HEK293 (cell line): ENCODE results near the gene PRMT7.

Experiments
- SETDB1 ChIP-seq: IDR thresholded peaks from one replicate; pipeline ENCODE4 v1.6.1; 2017; ENCODE audit warnings: mild to moderate bottlenecking, low read length, moderate library complexity, mixed read lengths; ENCODE audit not compliant: insufficient read length
- ZBTB8A ChIP-seq: fragments of 450-650 bp; formaldehyde crosslinking; IDR thresholded peaks from 2 replicates; pipeline ENCODE4 v1.5.1; 2016; ENCODE audit warnings: missing biosample characterization, missing genetic modification characterization
- ZFP69B ChIP-seq: fragments of 450-650 bp; formaldehyde crosslinking; IDR thresholded peaks from 2 replicates; pipeline ENCODE4 v1.5.1; 2016; ENCODE audit warnings: missing biosample characterization, missing genetic modification characterization
- ZNF132 ChIP-seq: fragments of 450-650 bp; formaldehyde crosslinking; IDR thresholded peaks from 2 replicates; pipeline ENCODE4 v1.5.1; 2017; ENCODE audit warnings: missing biosample characterization, missing genetic modification characterization, borderline replicate concordance
- ZNF221 ChIP-seq: fragments of 450-650 bp; formaldehyde crosslinking; IDR thresholded peaks from 2 replicates; pipeline ENCODE4 v1.5.1; 2017; ENCODE audit warnings: missing biosample characterization, missing genetic modification characterization, borderline replicate concordance

DNA sequence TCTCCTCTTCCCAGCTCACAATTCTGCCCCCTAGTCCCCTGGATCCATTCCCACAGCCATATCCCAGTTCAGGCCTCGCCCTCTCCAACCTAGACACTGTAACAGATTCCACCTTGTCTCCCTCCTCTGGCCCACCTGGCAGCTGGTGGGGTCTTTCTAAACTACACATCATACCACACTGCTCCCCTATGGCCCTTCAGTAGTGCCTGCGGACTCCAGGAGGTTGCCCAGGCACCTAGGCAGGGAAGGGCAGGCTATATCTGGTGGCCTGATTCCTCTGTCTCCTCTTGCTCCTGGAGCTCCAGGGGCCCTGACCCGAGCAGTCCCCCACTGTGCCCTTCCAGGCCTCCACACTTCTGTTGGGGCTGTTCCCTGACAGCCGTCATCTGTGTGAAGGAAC, 73.0 kb downstream of the PRMT7 start:
- no peak for TF ChIP-seq ZNF221 (tag by site-specific recombination)
- no peak for TF ChIP-seq ZFP69B (tag by site-specific recombination)
- no peak for TF ChIP-seq SETDB1
- no peak for TF ChIP-seq ZNF132 (tag by site-specific recombination)
- TF ChIP-seq ZBTB8A, result no peak
